Testis (tissue), 3 donors: ENCODE results near the gene STK17B. TPM values are rescaled to one million over a fixed set of nuclear protein-coding genes. Genes with fewer than 3 reads are reported as not detected.

ENCODE experiments used
- DNase-seq: peaks from one replicate; pipeline ENCODE4 v3.0.0-alpha.2; 2019
- H3K27ac ChIP-seq, 2 donors: fragments of 200-600 bp; sonication (generic); one replicate each; pipeline ENCODE4 v1.5.1; 2019
- H3K27me3 ChIP-seq: fragments of 200-600 bp; sonication (generic); one replicate; pipeline ENCODE4 v1.5.1; 2019
- H3K36me3 ChIP-seq: fragments of 200-600 bp; sonication (generic); one replicate; pipeline ENCODE4 v1.5.1; 2017; ENCODE audit warnings: low read depth; ENCODE audit errors: missing control alignments
- H3K4me1 ChIP-seq: fragments of 200-600 bp; sonication (generic); one replicate; pipeline ENCODE4 v1.5.1; 2019
- H3K4me3 ChIP-seq, 2 donors: fragments of 200-600 bp; sonication (generic); one replicate each; pipeline ENCODE4 v1.5.1; 2017 to 2019
- H3K9me3 ChIP-seq: fragments of 200-600 bp; sonication (generic); one replicate; pipeline ENCODE4 v1.5.1; 2017
- POLR2A ChIP-seq: fragments of 450-650 bp; IDR thresholded peaks from one replicate; pipeline ENCODE4 v1.6.1; 2017; ENCODE audit warnings: antibody characterized with exemption, mild to moderate bottlenecking, moderate library complexity
- WGBS, 2 donors: methylation state at CpG; one replicate each; pipeline ENCODE4 v1.1.5; 2018; 5-methylcytosine and 5-hydroxymethylcytosine counted together
- intact Hi-C: fragments of 100-400 bp; cut with DNase I; formaldehyde crosslinking; loops from one replicate; pipeline ENCODE4 v1.15.1; 2023; ENCODE audit warnings: low total_unique reads
- polyA plus RNA-seq: library from polyadenylated mRNA; stranded (reverse); fragments of 350-450 nt; fragmentation: Illumina TruSeq; extraction: RNeasy Lipid Tissue Mini Kit (QIAGEN cat#74804); gene quantifications from one replicate; pipeline ENCODE4 v1.2.3, GENCODE V29; 2014; ENCODE audit warnings: low read depth, low replicate concordance; ENCODE audit not compliant: insufficient read depth
- total RNA-seq, 2 donors: library from RNA; depleted of rRNA; stranded (reverse); fragments of >200 nt; gene quantifications; one replicate each; pipeline ENCODE4 v1.2.3, GENCODE V29; 2016
- TF ChIP-seq, protein P1 (sequence below), 3 experiments: fragments of 450-650 bp in 2 of 3; fragments of 200-600 bp in 1 of 3; sonication (generic) in 1 of 3; IDR thresholded peaks; one replicate each; pipeline ENCODE4 v1.5.1; 2016 to 2019; ENCODE audit warnings: antibody characterized with exemption in 3 of 3, mild to moderate bottlenecking in 2 of 3, moderate library complexity in 1 of 3

STK17B gene
- total and polyA plus RNA-seq, 3 donors from 2014 or later = 10.4 to 18.1 (median 10.6) TPM

GRCh38 chr2:196186266-196186980, 15.0 kb upstream of the STK17B start:
- intact Hi-C loops = no loop called here
- Histone ChIP-seq H3K4me3 (no peak overlapping the region), H3K4me1 (no peaks in the 10 kb centered on the region), H3K27ac (no peak overlapping the region), H3K36me3 (no peaks in the 10 kb centered on the region), H3K9me3 (no peaks in the 10 kb centered on the region), H3K27me3 (no peaks in the 10 kb centered on the region)
- no peak for DNase-seq
- TF ChIP-seq POLR2A = no peak
- TF ChIP-seq, protein P1, sequence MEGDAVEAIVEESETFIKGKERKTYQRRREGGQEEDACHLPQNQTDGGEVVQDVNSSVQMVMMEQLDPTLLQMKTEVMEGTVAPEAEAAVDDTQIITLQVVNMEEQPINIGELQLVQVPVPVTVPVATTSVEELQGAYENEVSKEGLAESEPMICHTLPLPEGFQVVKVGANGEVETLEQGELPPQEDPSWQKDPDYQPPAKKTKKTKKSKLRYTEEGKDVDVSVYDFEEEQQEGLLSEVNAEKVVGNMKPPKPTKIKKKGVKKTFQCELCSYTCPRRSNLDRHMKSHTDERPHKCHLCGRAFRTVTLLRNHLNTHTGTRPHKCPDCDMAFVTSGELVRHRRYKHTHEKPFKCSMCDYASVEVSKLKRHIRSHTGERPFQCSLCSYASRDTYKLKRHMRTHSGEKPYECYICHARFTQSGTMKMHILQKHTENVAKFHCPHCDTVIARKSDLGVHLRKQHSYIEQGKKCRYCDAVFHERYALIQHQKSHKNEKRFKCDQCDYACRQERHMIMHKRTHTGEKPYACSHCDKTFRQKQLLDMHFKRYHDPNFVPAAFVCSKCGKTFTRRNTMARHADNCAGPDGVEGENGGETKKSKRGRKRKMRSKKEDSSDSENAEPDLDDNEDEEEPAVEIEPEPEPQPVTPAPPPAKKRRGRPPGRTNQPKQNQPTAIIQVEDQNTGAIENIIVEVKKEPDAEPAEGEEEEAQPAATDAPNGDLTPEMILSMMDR (IDR thresholded peaks at IDR 0.05) = no peak
- 78 to 83% methylated on average over 3 of the region's 3 CpGs for WGBS, 2 donors

- WGBS, 2 donors = 92 to 95% methylated on average over 3 of the region's 3 CpGs
- DNase-seq = no peak
- intact Hi-C loops = no loop called here
Measured at GRCh38 chr2:196184921-196185320, 13.5 kb upstream of the STK17B start.

GRCh38 chr2:196183528-196184231, 12.3 kb upstream of the STK17B start:
- TF ChIP-seq, protein P1 (IDR thresholded peaks at IDR 0.05) = no peak
- TF ChIP-seq POLR2A = no peak
- DNase-seq = no peak
- Histone ChIP-seq H3K27me3 (no peaks in the 10 kb centered on the region), H3K4me1 (no peaks in the 10 kb centered on the region), H3K4me3 (no peak overlapping the region), H3K27ac (no peak overlapping the region), H3K36me3 (no peaks in the 10 kb centered on the region), H3K9me3 (no peaks in the 10 kb centered on the region)
- WGBS, 2 donors = 84% methylated on average over 5 of the region's 5 CpGs
- intact Hi-C loops = no loop called here

More at GRCh38 chr2:196184921-196185320, 13.5 kb upstream of the STK17B start:
- H3K27me3 ChIP-seq = no peaks in the 10 kb centered on the region
- H3K27ac ChIP-seq = no peak overlapping the region
- H3K36me3 ChIP-seq = no peaks in the 10 kb centered on the region
- H3K9me3 ChIP-seq = no peaks in the 10 kb centered on the region
- no peak overlapping the region for H3K4me3 ChIP-seq
- no peak for TF ChIP-seq POLR2A
- TF ChIP-seq, protein P1 (IDR thresholded peaks at IDR 0.05) = no peak
- no peaks in the 10 kb centered on the region for H3K4me1 ChIP-seq

DNA sequence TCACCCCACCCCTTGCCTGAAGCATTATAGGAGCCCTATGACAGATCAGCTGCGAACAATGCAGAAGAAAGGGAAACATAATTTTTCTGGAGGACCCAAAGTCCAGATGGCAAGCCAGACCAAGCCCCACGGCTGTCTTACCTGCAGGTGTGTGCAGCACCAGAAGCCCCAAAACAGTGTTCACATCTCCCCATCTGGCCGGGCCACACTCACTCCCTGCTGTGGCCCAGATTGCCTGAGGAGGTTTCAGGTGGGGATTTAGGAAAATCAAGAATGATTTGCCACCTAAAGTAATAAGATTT, 11.7 kb upstream of the STK17B start:
- Histone ChIP-seq H3K4me3 (no peak overlapping the region), H3K27me3 (no peaks in the 10 kb centered on the region), H3K36me3 (no peaks in the 10 kb centered on the region), H3K9me3 (no peaks in the 10 kb centered on the region), H3K4me1 (no peaks in the 10 kb centered on the region), H3K27ac (no peak overlapping the region)
- 75 to 93% methylated on average over 3 of the region's 3 CpGs for WGBS, 2 donors
- no peak for TF ChIP-seq POLR2A
- TF ChIP-seq, protein P1 (IDR thresholded peaks at IDR 0.05) = no peak
- DNase-seq = no peak
- intact Hi-C loops = no loop called here
